ENCODE measurements around the gene RAPGEF5. TPM values are rescaled to one million over a fixed set of nuclear protein-coding genes. Genes with fewer than 3 reads are reported as not detected.

The RAPGEF5 gene
- total RNA-seq, 1 donor from 2014 or later = 65.8 TPM

DNA sequence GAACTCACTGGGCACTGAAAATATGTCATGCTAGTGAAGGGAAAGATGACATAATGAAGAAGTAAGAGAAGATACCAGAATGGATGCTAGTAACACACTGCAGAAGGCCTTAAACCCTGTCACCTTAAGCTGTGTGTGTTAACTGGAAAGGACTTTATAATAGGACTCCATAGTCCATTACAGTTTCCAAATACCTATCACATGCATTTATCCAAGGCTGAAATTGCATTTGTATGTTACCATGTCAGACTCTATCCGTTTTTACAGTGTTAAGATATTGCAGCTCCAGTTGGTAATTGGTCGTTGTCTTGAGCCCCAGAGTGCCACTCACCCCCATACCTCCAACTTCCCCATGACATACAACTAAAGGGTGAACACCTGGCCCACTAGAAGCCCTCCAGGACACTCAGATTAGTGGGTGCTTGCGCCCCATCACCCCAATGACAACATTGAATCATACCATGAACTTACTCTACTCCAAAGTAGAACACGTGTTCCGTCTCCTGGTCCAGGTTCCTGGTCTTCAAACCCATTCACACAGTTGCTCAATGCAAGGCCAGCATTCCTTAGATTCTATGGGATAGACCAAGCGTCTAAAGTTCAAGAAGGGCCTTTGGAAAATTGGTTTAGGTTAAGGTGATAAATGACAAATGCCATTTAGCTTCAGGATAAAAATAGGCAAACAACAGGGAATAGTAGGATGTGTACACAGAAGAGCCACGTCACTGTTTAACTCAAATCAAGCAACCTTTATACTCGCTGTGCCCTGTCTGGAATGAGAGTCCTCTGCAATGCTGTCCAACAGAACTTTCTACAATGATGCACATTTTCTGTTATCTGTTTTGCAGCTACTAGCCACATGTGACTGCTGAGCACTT is 2.1 kb upstream of the RAPGEF5 start:
- Histone ChIP-seq H3K4me3 (no peak overlapping the region), H3K36me3 (no peaks in the 10 kb centered on the region), H3K4me1 (peaks cover 0 to 3% of the 10 kb centered on the region in 2 donors), H3K9me3 (no peaks in the 10 kb centered on the region), H3K27me3 (no peaks in the 10 kb centered on the region), H3K27ac (no peak overlapping the region)
- intact Hi-C loops (cut with DNase I) = no loop called here
- no peak for DNase-seq (ENCODE audit: low spot score in 2 of 2)
- TF ChIP-seq, protein P1, sequence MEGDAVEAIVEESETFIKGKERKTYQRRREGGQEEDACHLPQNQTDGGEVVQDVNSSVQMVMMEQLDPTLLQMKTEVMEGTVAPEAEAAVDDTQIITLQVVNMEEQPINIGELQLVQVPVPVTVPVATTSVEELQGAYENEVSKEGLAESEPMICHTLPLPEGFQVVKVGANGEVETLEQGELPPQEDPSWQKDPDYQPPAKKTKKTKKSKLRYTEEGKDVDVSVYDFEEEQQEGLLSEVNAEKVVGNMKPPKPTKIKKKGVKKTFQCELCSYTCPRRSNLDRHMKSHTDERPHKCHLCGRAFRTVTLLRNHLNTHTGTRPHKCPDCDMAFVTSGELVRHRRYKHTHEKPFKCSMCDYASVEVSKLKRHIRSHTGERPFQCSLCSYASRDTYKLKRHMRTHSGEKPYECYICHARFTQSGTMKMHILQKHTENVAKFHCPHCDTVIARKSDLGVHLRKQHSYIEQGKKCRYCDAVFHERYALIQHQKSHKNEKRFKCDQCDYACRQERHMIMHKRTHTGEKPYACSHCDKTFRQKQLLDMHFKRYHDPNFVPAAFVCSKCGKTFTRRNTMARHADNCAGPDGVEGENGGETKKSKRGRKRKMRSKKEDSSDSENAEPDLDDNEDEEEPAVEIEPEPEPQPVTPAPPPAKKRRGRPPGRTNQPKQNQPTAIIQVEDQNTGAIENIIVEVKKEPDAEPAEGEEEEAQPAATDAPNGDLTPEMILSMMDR (IDR thresholded peaks at IDR 0.05) = no peak

DNA sequence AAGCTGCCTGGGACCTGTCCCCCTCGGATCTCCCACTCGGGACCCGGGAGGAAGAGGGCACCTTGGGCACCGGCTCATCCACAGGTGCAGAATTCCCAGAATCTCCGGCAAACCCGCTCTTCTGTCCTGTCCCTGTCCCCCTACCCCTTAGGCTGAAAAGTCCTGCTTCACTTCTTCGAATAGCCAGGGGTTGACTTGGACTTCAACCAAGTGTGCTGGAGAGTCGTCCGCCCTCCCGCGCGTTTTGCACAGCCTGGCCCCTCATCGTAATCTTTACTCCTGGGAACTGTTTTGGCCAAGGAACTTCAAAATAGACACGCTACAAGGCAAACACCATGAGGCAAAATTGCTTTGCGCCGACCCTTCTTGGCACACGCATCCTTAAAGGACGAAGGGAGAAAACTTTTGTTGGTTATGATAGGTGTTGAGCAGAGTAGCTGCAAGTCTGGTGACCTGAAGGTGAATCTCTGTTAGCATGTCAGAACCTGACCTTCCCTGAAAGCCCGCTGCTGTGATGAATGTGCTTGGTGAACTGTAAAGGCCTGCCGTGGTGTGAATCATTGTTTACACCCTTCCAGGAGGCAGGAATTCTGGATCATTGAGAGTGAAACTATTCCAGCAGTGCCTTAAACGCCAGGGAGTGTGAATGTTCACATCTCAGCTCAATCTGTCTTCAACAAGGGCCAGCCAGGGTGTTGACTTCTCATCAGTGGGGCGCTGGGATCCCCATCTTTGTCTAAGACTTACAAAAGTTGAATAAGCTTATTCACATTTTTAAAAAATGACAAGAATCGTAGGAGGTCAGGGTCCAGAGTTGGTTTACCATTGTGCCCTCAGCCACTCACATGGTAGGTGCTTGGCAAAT is 589 bp upstream of the RAPGEF5 start:
- H3K4me1 ChIP-seq = peaks cover 0 to 3% of the 10 kb centered on the region in 2 donors
- DNase-seq (ENCODE audit: low spot score in 2 of 2) = no peak
- peak overlapping the region; percentile 30 to 56 for H3K4me3 ChIP-seq
- intact Hi-C loops (cut with DNase I) = no loop called here
- no peaks in the 10 kb centered on the region for H3K9me3 ChIP-seq
- no peaks in the 10 kb centered on the region for H3K36me3 ChIP-seq
- H3K27me3 ChIP-seq = no peaks in the 10 kb centered on the region
- no peak overlapping the region for H3K27ac ChIP-seq
- TF ChIP-seq, protein P1 (IDR thresholded peaks at IDR 0.05) = no peak

DNA sequence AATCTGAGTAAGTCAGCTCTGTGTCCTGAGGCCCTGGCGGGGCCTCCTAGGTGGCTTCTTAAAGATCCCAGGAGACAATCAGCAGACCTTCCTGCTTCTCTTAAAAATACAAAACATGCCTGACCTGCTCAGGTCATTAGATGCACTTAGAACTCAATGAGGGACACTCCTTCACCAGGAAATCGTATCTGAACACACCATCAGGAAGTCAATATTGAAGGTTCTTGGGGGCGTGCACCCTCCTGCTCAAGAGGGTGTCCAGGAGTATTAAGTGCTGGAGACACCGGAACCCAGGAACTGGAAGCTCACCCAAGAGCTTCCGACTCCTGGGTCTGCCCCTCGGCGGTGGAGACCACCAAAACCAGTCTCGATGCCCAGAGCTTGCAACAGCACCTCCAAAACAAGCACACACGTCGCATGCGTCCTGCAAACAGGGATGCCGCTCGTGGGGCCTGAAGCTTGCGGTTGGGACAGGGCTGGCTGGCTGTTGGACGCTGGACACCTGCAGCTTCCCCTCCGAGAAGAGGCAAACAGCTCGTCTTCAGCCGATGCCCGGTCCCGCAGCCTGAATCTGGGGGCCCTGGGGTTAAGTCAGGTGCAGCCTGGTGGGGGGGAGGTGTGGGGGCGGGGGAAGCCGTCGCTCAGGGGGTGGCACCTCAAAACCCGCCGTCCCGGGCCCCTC is 803 bp downstream of the RAPGEF5 start:
- intact Hi-C loops (cut with DNase I) = no loop called here
- Histone ChIP-seq H3K27ac (no peak overlapping the region), H3K4me1 (peaks cover 0 to 3% of the 10 kb centered on the region in 2 donors), H3K27me3 (no peaks in the 10 kb centered on the region), H3K36me3 (no peaks in the 10 kb centered on the region), H3K4me3 (peak overlapping the region; percentile 30 to 56), H3K9me3 (no peaks in the 10 kb centered on the region)
- no peak for DNase-seq (ENCODE audit: low spot score in 2 of 2)
- TF ChIP-seq, protein P1 (IDR thresholded peaks at IDR 0.05) = no peak

DNA sequence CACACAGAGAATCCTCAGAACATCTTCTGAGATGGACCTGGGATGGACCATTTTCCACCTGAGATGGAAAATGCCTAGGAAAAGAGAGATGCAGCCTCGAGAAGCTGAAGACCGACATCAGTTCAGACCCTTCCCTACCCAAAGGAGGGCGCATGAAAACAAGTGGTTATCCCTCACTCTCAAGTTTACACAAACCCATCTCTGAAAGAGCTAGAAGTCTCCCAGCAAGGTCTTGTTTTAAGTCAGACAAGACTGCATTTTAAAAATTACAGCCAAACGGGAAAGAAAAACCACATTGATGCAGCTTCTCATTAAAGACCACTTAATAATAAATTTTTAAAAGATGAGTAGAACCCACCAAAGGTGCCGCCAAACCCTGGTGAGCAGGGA is 1.3 kb downstream of the RAPGEF5 start:
- Histone ChIP-seq H3K9me3 (no peaks in the 10 kb centered on the region), H3K4me1 (peaks cover 0 to 3% of the 10 kb centered on the region in 2 donors), H3K27me3 (no peaks in the 10 kb centered on the region), H3K36me3 (no peaks in the 10 kb centered on the region), H3K27ac (no peak overlapping the region), H3K4me3 (no peak overlapping the region)
- TF ChIP-seq, protein P1 (IDR thresholded peaks at IDR 0.05) = no peak
- intact Hi-C loops (cut with DNase I) = no loop called here
- no peak for DNase-seq (ENCODE audit: low spot score in 2 of 2)

DNA sequence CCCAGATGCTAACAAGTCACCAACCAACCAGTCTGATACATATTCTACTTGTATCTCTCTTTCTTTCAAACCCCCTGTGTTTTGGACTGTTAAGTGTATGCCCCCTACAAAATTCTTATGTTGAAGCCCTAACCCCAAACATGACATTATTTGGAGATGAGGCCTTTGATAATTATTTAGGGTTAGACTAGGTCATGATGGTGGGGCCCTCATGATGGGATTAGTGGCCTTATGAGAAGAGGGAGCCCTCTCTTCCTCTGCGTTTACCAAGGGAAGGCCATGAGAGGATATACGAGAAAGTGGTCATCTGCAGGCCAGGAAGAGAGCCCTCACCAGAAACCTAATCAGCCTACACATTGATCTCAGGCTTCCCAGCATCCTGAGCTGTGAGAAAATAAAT is 2.5 kb downstream of the RAPGEF5 start:
- no peaks in the 10 kb centered on the region for H3K9me3 ChIP-seq
- DNase-seq (ENCODE audit: low spot score in 2 of 2) = no peak
- intact Hi-C loops (cut with DNase I) = no loop called here
- H3K4me3 ChIP-seq = no peak overlapping the region
- peaks cover 0 to 3% of the 10 kb centered on the region in 2 donors for H3K4me1 ChIP-seq
- H3K27me3 ChIP-seq = no peaks in the 10 kb centered on the region
- no peak overlapping the region for H3K27ac ChIP-seq
- no peaks in the 10 kb centered on the region for H3K36me3 ChIP-seq
- TF ChIP-seq, protein P1 (IDR thresholded peaks at IDR 0.05) = no peak

Data from ascending aorta (tissue), 2 donors.